ENCODE results near the gene ZNF205. TPM values are rescaled to one million over a fixed set of nuclear protein-coding genes. Genes with fewer than 3 reads are reported as not detected.

The ZNF205 gene
- total RNA-seq, 1 experiment from 2014 or later, result 17.0 TPM

- ATAC-seq, result no peak
- no TSS peak for BruUV-seq (replicated peaks)
These were observed 13.7 kb upstream of the ZNF205 start, which contains the start of gene ZSCAN10 for GRCh38 chr16:3098459-3099394. TSS of gene ZSCAN10 (minus strand) at chr16:3099294. CDS start at chr16:3092937, 6,357 bp downstream.

More at GRCh38 chr16:3098459-3099394, 13.7 kb upstream of the ZNF205 start, which contains the start of gene ZSCAN10:
- H3K4me2 ChIP-seq (ENCODE audit: low read length), result peak within 1 kb of the TSS; percentile 67
- no peaks in the 10 kb centered on the region for H3K27me3 ChIP-seq (ENCODE audit: insufficient read depth, low read length)
- no peaks in the 10 kb centered on the region for H3K9me2 ChIP-seq (ENCODE audit: insufficient read depth)
- H3K36me3 ChIP-seq (ENCODE audit: control insufficient read depth in 1 of 2, insufficient read depth in 2 of 2, low read length in 2 of 2), result no peaks in the 10 kb centered on the region
- peaks cover 16 to 28% of the 10 kb centered on the region in 2 experiments for H3K4me1 ChIP-seq (ENCODE audit: control insufficient read depth in 1 of 2, insufficient read depth in 2 of 2, low read length in 2 of 2)
- 0 out of 4 replicates have a peak within 1 kb of the TSS, but pooled peaks of 1 of the 2 experiments have one; percentile 29 for H3K4me3 ChIP-seq (replicated peaks in 1 of 2; ENCODE audit: low read depth in 1 of 2, low read length in 2 of 2)
- H3K79me2 ChIP-seq (ENCODE audit: insufficient read depth, low read length), result no peaks in the 10 kb centered on the region
- H3K9ac ChIP-seq (ENCODE audit: low read length), result no peak within 1 kb of the TSS
- H4K20me1 ChIP-seq (ENCODE audit: insufficient read depth), result no peaks in the 10 kb centered on the region
- H3K9me3 ChIP-seq (ENCODE audit: control insufficient read depth in 1 of 2, insufficient read depth in 1 of 2, low read depth in 1 of 2, low read length in 2 of 2), result no peaks in the 10 kb centered on the region
- POLR2A ChIA-PET, result interaction anchor here (1.0 kb wide), 1 partner anchor 79 kb away, joined by 3 read pairs; the partner anchor contains the start of gene TNFRSF12A
- peak within 1 kb of the TSS; percentile 46; the same call in 1 of the 2 replicates for H3K27ac ChIP-seq (ENCODE audit: low read depth, low read length)
- intact Hi-C loops (cut with micrococcal nuclease), result no loop called here
- H2AFZ ChIP-seq (ENCODE audit: low read depth, low read length, poor library complexity, severe bottlenecking), result no peak within 1 kb of the TSS
- CTCF ChIA-PET, result interaction anchor here (1.6 to 3.0 kb wide), 2 partner anchors 11 to 31 kb away, joined by 3 to 8 read pairs; no protein-coding TSS in a partner anchor
- RAD21 ChIA-PET (ENCODE audit: low non-redundant PET in 1 of 2, low total read pairs in 2 of 2, uncharacterized antibody in 2 of 2, unreplicated experiment in 2 of 2), result no interaction called here
- TF ChIP-seq SP1 (IDR thresholded peaks at IDR 0.05; ENCODE audit: low read depth) (no peak), CEBPB (IDR thresholded peaks at IDR 0.05; ENCODE audit: low read depth) (no peak), TCF7L2 (IDR thresholded peaks at IDR 0.05; ENCODE audit: borderline replicate concordance, extremely low read depth, insufficient read depth, insufficient read length) (no peak), CBX3 (IDR thresholded peaks at IDR 0.05; ENCODE audit: low read depth) (no peak), ZFX (IDR thresholded peaks at IDR 0.05) (no peak), SRF (IDR thresholded peaks at IDR 0.05; ENCODE audit: low read depth) (no peak), REST (IDR thresholded peaks at IDR 0.05; ENCODE audit: low read depth) (no peak)
- no peak for DNase-seq (ENCODE audit: low read depth, low spot score)
